Transverse colon (tissue), 4 donors: ENCODE measurements around the gene ASTN1.

Experiments
- CTCF ChIP-seq, 5 experiments: fragments of 200-600 bp in 3 of 5; fragments of 450-650 bp in 2 of 5; sonication (generic) in 3 of 5; IDR thresholded peaks; 1 replicate in 2 of 5; 2 replicates in 3 of 5; pipeline ENCODE4 v1.5.1; 2016 to 2017; ENCODE audit warnings: antibody characterized with exemption in 5 of 5, inconsistent platforms in 3 of 5, mild to moderate bottlenecking in 2 of 5, moderate library complexity in 1 of 5
- EP300 ChIP-seq: sonication (generic); formaldehyde crosslinking; IDR thresholded peaks from one replicate; pipeline ENCODE4 v1.6.1; 2017; ENCODE audit warnings: antibody characterized with exemption, low read depth
- POLR2A ChIP-seq: fragments of 450-650 bp; IDR thresholded peaks from one replicate; pipeline ENCODE4 v1.6.1; 2016; ENCODE audit warnings: antibody characterized with exemption, mild to moderate bottlenecking, moderate library complexity
- POLR2AphosphoS5 ChIP-seq, 3 donors: sonication (generic); formaldehyde crosslinking; IDR thresholded peaks; one replicate each; pipeline ENCODE4 v1.6.1; 2016; ENCODE audit warnings: antibody characterized with exemption in 3 of 3

GRCh38 chr1:176893625-176894352, 270.7 kb downstream of the ASTN1 start:
- no peak for TF ChIP-seq CTCF (IDR thresholded peaks at IDR 0.05)
- no peak for TF ChIP-seq EP300
- TF ChIP-seq POLR2A = no peak
- TF ChIP-seq POLR2AphosphoS5 (IDR thresholded peaks at IDR 0.05) = no peak
